NCI-H2107 treated with DMSO at 0.1 percent for 48 hours (cell line): ENCODE data around the gene KDM4C.

Experiments used
- DNase-seq: peaks from one replicate; lab custom pipeline; 2025; ENCODE audit not compliant: unreplicated experiment; lab: John Stamatoyannopoulos, UW

The KDM4C gene

GRCh38 chr9:6961845-6962522, 204.2 kb downstream of the KDM4C start:
- no peak for DNase-seq

- DNase-seq: no peak
Observed at GRCh38 chr9:6965566-6965965, 207.8 kb downstream of the KDM4C start.

GRCh38 chr9:6968271-6968670, 210.5 kb downstream of the KDM4C start:
- DNase-seq: no peak

GRCh38 chr9:6969805-6970204, 212.0 kb downstream of the KDM4C start:
- no peak for DNase-seq

- DNase-seq: no peak
Observed at GRCh38 chr9:6973089-6973488, 215.3 kb downstream of the KDM4C start.

- DNase-seq: no peak
Observed at GRCh38 chr9:6973762-6974161, 216.0 kb downstream of the KDM4C start.

- DNase-seq: no peak
Observed at GRCh38 chr9:6975198-6975597, 217.4 kb downstream of the KDM4C start.

- no peak for DNase-seq
Observed at GRCh38 chr9:6977761-6978160, 220.0 kb downstream of the KDM4C start.

- no peak for DNase-seq
Observed at GRCh38 chr9:6978591-6978990, 220.8 kb downstream of the KDM4C start.

GRCh38 chr9:6984941-6985578, 227.3 kb downstream of the KDM4C start:
- DNase-seq: peak; percentile 52

GRCh38 chr9:6986141-6986815, 228.5 kb downstream of the KDM4C start:
- DNase-seq: no peak

GRCh38 chr9:6987381-6987780, 229.6 kb downstream of the KDM4C start:
- no peak for DNase-seq

- no peak for DNase-seq
Observed at GRCh38 chr9:6991418-6991817, 233.6 kb downstream of the KDM4C start.

GRCh38 chr9:6996061-6996854, 238.5 kb downstream of the KDM4C start:
- DNase-seq: no peak

- no peak for DNase-seq
Observed at GRCh38 chr9:6997330-6997729, 239.6 kb downstream of the KDM4C start.

- no peak for DNase-seq
Observed at GRCh38 chr9:6999794-7000193, 242.0 kb downstream of the KDM4C start.

- no peak for DNase-seq
Observed at GRCh38 chr9:7001571-7001970, 243.8 kb downstream of the KDM4C start.

- no peak for DNase-seq
Observed at GRCh38 chr9:7003861-7004260, 246.1 kb downstream of the KDM4C start.

- no peak for DNase-seq
Observed at GRCh38 chr9:7006417-7006816, 248.6 kb downstream of the KDM4C start.

GRCh38 chr9:7008411-7008810, 250.6 kb downstream of the KDM4C start:
- DNase-seq: no peak

- DNase-seq: no peak
Observed at GRCh38 chr9:7009065-7009464, 251.3 kb downstream of the KDM4C start.
